ENCODE measurements around the gene CACNA2D4. TPM values are rescaled to one million over a fixed set of nuclear protein-coding genes. Genes with fewer than 3 reads are reported as not detected.

Gene CACNA2D4
- total RNA-seq, 1 donor from 2014 or later: not detected

DNA sequence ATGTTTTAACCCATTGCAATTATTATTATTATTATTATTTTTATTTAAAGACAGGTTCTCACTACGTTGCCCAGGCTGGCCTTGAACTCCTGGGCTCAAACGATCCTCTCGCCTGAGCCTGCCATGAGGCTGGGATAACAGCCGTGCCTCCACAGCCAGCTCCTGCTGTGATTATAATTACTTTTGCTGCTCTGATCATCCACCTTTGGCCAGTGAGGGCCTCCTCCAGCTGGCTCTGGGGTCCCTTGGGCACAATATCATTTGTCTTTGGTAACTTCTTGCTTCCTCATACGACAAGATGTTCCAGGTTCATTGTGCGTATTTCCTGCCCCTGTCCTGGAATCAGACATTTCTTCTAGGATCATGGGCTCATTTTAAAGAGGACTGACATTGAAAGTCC, 69.7 kb downstream of the CACNA2D4 start:
- no peak overlapping the region for H3K27ac Mint-ChIP-seq (ENCODE audit: unreplicated experiment)
- no peaks in the 10 kb centered on the region for H3K36me3 Mint-ChIP-seq (ENCODE audit: unreplicated experiment)
- DNase-seq (ENCODE audit: extremely low spot score, unreplicated experiment): no peak
- H3K27me3 Mint-ChIP-seq (ENCODE audit: unreplicated experiment): peaks cover 24% of the 10 kb centered on the region
- no peaks in the 10 kb centered on the region for H3K9me3 Mint-ChIP-seq (ENCODE audit: unreplicated experiment)
- H3K4me3 Mint-ChIP-seq (ENCODE audit: unreplicated experiment): no peak overlapping the region
- peaks cover 38% of the 10 kb centered on the region for H3K4me1 Mint-ChIP-seq (ENCODE audit: unreplicated experiment)
- TF ChIP-seq, protein P1, sequence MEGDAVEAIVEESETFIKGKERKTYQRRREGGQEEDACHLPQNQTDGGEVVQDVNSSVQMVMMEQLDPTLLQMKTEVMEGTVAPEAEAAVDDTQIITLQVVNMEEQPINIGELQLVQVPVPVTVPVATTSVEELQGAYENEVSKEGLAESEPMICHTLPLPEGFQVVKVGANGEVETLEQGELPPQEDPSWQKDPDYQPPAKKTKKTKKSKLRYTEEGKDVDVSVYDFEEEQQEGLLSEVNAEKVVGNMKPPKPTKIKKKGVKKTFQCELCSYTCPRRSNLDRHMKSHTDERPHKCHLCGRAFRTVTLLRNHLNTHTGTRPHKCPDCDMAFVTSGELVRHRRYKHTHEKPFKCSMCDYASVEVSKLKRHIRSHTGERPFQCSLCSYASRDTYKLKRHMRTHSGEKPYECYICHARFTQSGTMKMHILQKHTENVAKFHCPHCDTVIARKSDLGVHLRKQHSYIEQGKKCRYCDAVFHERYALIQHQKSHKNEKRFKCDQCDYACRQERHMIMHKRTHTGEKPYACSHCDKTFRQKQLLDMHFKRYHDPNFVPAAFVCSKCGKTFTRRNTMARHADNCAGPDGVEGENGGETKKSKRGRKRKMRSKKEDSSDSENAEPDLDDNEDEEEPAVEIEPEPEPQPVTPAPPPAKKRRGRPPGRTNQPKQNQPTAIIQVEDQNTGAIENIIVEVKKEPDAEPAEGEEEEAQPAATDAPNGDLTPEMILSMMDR (IDR thresholded peaks at IDR 0.05): no peak

DNA sequence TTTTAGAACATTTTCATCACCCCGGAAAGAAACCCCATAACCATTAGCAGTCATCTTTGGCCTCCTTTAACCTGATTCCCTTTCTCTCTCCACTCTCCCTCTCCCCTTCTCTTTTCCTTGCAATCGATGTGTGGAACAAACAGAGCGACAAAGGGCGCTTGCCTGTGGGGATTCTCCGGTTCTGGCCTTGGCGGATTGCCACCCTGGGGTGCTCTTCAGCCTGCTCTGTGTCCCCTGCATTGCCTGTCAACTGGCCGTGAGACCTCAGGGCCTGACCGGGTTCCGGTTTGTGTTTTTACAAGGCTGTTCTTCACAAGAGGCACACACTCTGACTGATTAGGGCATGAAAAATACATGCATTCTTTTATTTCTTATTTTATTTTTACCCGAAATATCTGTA, 70.3 kb downstream of the CACNA2D4 start:
- peak overlapping the region; percentile 17 for H3K27ac Mint-ChIP-seq (ENCODE audit: unreplicated experiment)

DNA sequence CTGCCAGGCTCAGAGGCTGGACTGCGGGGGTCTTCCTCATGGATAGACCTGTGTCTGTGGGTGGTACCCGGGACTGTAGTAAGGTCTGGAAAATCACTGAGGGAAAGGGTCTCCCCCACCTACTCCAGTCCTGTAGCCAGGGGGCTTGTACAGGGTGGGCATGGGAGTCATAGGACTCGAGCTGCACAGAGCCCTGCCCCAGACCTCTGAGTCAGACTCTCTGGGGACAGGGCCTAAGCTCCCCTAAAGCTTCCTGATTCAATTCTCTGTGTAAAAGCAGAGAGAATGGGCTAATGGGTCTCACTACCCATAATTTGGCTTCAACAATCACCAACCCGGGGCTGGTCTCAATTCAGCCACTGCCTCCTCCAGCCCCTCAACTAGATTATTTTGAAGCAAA, 71.0 kb downstream of the CACNA2D4 start:
- H3K4me3 Mint-ChIP-seq (ENCODE audit: unreplicated experiment): no peak overlapping the region
- H3K36me3 Mint-ChIP-seq (ENCODE audit: unreplicated experiment): no peaks in the 10 kb centered on the region
- TF ChIP-seq, protein P1 (IDR thresholded peaks at IDR 0.05): no peak
- H3K9me3 Mint-ChIP-seq (ENCODE audit: unreplicated experiment): no peaks in the 10 kb centered on the region
- peaks cover 38% of the 10 kb centered on the region for H3K4me1 Mint-ChIP-seq (ENCODE audit: unreplicated experiment)
- H3K27ac Mint-ChIP-seq (ENCODE audit: unreplicated experiment): no peak overlapping the region
- peaks cover 24% of the 10 kb centered on the region for H3K27me3 Mint-ChIP-seq (ENCODE audit: unreplicated experiment)
- DNase-seq (ENCODE audit: extremely low spot score, unreplicated experiment): no peak

More for the DNA sequence above, 70.3 kb downstream of the CACNA2D4 start:
- TF ChIP-seq, protein P1 (IDR thresholded peaks at IDR 0.05): no peak
- peak overlapping the region; percentile 14 for H3K4me3 Mint-ChIP-seq (ENCODE audit: unreplicated experiment)
- H3K4me1 Mint-ChIP-seq (ENCODE audit: unreplicated experiment): peaks cover 38% of the 10 kb centered on the region
- peaks cover 24% of the 10 kb centered on the region for H3K27me3 Mint-ChIP-seq (ENCODE audit: unreplicated experiment)
- no peaks in the 10 kb centered on the region for H3K9me3 Mint-ChIP-seq (ENCODE audit: unreplicated experiment)
- H3K36me3 Mint-ChIP-seq (ENCODE audit: unreplicated experiment): no peaks in the 10 kb centered on the region
- no peak for DNase-seq (ENCODE audit: extremely low spot score, unreplicated experiment)

DNA sequence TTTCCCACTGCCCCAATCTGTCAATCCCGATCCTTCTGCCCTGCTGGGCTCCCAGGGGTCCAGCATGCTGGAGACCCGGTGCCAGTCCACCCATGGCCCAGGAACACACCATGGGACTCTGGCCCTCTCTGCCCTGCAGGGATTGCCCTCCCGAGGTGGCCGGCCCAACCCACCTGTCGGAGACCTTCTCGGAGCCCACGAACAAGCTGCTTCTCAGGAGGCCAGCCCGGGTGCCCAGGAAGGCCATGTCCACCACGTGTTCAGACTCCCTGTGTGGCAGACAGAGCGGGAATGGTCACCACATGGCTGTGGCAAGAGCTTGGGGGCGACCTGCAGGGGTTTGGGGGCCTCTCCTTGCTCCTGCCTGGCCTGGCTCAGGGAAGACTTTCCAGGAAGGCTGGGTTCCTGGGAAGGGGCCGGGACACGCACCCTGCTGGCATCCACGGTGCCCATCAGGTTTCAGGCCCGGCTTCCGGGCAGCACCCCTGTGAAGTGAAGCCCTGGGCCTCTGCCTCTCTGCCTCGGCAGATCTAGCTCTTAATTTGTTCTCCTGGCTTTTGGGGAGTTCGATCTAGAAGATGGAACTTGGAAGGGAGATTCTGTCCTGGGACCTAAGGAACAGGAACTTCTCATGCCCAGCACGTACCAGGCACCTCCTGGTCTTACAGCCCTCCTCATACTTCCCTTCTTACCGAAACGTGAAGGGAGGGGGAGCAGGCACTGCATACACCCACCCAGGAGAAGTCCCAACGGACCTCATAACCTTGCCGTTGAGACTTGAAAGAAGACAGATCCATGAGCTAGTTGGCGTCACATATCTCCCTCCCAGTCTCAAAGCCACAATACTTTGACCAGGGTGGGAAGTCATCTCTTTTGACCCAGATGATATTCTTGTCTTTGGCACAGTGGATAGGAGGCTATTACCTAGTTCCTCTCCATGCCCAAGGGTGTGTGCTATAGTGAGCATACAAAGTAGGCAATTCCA, 71.7 kb downstream of the CACNA2D4 start:
- Mint-ChIP-seq H3K4me3 (ENCODE audit: unreplicated experiment) (no peak overlapping the region), H3K9me3 (ENCODE audit: unreplicated experiment) (no peaks in the 10 kb centered on the region), H3K27me3 (ENCODE audit: unreplicated experiment) (peaks cover 24% of the 10 kb centered on the region), H3K4me1 (ENCODE audit: unreplicated experiment) (peaks cover 36% of the 10 kb centered on the region), H3K36me3 (ENCODE audit: unreplicated experiment) (no peaks in the 10 kb centered on the region), H3K27ac (ENCODE audit: unreplicated experiment) (no peak overlapping the region)
- no peak for DNase-seq (ENCODE audit: extremely low spot score, unreplicated experiment)
- TF ChIP-seq, protein P1 (IDR thresholded peaks at IDR 0.05): no peak

DNA sequence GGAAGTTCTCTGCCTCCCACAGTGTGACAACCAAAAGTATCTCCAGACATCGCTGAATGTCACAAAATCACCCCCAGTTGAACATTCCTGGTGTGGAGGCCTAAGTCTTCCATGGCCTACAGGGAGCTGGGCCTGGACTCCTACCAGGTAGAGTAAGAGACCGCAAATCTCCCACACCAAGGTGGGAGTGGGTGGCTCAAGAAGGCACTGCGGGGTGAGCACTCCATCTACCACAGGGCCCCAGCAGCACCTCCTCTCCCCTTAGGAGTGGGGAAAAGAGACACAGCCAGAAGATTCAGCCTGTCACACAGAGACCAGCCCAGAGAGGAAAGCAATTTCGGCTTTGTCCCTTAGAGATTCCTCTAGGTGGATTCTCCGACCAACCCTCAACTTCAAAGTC, 72.6 kb downstream of the CACNA2D4 start:
- no peak for DNase-seq (ENCODE audit: extremely low spot score, unreplicated experiment)
- no peaks in the 10 kb centered on the region for H3K9me3 Mint-ChIP-seq (ENCODE audit: unreplicated experiment)
- H3K27ac Mint-ChIP-seq (ENCODE audit: unreplicated experiment): no peak overlapping the region
- no peaks in the 10 kb centered on the region for H3K36me3 Mint-ChIP-seq (ENCODE audit: unreplicated experiment)
- TF ChIP-seq, protein P1 (IDR thresholded peaks at IDR 0.05): no peak
- H3K4me1 Mint-ChIP-seq (ENCODE audit: unreplicated experiment): peaks cover 28% of the 10 kb centered on the region
- H3K4me3 Mint-ChIP-seq (ENCODE audit: unreplicated experiment): no peak overlapping the region
- peaks cover 24% of the 10 kb centered on the region for H3K27me3 Mint-ChIP-seq (ENCODE audit: unreplicated experiment)

Data from osteocyte (in vitro differentiated cells).